Raji (cell line): ENCODE results near the gene KCNH2.

Source experiments
- POLR2A ChIP-seq: IDR thresholded peaks from 2 replicates; pipeline ENCODE4 v1.6.1; 2011; ENCODE audit warnings: low read depth, low read length, control low read depth; ENCODE audit not compliant: insufficient read depth

KCNH2 gene

DNA sequence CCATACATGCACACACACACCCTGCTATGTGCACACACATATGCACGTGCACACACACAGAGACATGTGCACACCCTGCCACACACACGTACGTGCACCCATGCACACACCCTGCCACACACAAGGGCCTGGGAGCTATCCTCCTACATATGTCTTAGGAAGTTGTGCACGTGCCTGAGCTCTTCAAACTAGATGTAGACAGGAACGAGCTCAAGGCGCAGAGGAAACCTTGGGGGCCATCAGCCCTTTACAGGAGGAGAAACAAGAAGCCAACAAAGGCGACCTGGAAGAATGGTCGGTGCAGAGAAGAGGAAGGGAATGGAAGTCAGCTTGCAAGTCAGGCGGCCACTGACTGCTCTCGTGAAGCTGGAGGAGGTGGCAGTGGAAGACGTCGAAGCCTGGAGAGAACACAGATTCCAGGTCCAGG lies 67.1 kb downstream of the KCNH2 start:
- TF ChIP-seq POLR2A: no peak

DNA sequence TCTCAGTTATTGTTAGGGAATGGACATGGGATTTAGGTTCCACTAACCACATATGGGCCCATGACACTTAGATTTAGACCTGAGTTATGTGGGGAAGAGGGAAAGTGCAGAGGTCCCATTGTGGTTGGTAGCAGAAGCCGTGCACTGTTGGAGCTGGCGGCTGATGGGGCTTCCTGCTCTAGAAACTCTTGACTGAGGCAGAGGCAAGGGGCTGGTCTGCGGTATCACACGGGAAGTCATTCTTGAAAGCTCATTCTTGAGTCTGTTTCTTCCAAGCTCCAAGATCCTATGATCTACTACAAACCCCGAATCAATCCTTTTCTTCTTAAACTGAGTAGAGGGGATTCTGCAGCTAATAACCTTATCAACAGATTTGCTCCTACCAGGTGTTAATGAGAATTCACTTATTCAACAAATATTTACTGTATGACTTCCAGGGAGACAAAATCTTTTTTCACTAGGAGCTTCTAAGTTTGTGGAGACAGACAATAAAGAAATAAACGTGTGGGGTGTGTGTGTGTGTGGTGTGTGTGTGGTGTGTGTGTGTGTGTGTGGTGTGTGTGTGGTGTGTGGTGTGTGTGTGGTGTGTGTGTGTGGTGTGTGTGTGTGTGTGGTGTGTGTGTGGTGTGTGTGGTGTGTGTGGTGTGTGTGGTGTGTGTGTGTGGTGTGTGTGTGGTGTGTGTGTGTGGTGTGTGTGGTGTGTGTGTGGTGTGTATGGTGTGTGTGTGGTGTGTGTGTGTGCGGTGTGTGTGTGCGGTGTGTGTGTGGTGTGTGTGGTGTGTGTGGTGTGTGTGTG lies 68.7 kb downstream of the KCNH2 start:
- TF ChIP-seq POLR2A: no peak

DNA sequence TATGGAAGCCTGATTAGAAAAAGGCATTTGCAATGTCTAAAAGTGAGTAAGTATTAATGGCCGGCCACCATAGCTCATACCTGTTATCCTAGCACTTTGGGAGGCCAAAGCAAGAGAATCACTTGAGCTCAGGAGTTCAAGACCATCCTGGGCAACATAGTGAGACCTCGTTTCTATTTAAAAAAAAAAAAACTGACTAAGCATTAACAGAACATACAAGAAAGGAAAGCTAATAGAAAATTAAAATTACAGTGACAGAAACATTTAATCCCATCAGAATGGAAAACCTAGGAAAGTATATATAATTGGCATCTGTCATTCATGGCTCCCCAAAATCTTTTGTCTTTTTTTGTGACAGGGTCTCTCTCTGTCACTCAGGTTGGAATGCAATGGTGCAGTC lies 69.9 kb downstream of the KCNH2 start:
- TF ChIP-seq POLR2A: no peak

DNA sequence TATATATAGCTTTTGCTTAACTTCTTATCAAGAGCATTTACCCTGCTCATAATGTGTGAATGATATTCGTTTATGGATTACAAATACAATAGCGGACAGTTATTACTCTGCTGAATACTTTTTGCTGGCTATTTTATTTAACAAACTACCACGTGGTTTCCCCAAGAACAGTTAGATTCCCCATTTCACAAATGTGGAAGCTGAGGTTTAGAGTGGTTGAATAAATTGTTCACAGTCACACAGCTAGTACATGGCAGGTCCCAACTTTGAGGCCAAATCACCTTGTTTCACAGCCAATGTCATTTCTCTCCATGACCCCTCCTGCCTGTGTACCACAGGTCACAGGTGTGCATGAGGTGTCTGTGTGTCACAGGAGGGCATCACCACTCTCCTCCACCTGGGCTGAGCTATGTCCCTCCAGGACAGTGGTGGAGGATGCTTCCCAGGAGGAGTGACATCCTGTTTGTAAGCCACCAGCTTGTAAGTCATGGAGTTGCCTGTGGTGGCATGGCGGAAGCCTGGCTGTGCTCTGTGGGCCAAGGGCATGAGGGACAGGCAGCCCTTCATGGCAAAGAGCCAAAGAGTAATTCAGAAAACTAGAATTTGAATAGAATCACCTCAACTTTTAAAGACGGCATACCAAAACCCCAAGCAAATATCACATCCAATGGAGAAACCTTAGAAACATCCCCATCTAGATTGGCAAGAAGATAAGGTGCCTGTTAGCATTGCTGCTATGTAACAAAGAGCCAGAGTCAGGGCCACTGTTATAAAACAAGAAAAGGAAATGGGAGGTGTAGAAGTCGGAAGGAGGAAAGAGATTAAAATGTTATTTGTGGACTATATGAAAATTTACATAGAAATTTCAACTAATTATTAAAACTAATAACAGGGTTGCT lies 73.9 kb downstream of the KCNH2 start:
- TF ChIP-seq POLR2A: no peak

DNA sequence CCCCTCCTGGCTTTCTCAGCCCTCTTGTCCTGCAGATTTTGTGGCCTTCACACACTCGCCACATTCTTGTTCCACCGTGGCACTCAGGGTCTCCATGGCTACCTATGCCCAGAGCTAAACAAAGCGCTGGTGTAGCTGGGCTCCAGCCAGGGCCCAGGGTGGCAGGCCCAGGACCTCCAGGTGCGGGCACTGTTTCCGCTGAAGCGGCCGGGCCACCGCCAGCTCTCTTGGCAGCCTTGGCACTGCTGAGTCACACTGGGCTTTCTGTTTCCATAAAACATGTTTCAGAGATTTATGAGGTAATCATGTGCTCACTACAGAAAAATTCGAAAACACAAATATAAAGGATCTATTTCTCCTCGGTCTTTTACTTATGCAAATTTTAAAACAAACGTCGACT lies 74.5 kb downstream of the KCNH2 start:
- TF ChIP-seq POLR2A: no peak

DNA sequence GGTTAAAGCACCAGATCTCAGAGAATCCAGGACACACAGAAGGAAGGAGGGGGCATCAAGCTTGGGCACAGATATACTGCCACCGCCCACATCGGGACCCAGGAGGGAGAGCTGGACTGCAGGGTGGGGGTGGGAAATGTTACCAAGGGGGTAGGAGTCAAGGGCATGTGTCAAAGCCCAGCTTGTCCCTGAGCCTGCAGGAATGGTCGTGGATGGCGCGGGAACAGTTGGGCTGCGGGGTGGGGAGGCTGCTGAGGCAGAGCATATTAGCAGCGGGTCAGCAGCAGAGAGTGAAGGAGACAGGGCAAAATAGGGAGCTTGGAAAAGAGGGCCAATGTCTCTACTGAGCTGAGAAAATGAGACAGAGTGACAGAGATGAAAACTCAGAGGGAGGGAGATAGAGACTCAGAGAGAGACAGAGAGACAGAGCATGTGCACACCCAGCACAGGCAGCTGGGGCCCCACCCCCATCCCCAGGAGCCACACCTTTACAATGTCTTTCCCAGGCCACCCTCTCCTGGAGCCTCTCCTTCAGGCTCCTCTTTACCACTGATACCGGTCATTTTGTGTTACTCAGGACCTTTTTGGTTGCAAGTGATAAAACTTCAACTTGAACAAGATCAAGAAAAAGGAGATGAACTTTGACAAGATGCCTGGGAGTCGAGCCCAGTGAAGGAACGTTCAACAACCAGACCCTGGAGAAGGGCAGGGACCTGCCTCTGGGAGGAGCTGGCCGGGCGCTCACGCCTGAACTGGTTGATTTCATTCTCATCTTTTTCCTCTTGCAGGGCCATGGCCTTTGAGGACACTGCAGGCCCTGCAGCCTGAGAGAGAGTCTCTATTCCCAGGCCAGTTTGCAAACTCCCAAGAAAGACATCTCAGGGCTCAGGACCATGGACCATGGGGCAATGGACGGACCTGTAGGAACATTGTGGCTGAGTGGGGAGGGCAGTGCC lies 75.8 kb downstream of the KCNH2 start:
- TF ChIP-seq POLR2A: no peak

DNA sequence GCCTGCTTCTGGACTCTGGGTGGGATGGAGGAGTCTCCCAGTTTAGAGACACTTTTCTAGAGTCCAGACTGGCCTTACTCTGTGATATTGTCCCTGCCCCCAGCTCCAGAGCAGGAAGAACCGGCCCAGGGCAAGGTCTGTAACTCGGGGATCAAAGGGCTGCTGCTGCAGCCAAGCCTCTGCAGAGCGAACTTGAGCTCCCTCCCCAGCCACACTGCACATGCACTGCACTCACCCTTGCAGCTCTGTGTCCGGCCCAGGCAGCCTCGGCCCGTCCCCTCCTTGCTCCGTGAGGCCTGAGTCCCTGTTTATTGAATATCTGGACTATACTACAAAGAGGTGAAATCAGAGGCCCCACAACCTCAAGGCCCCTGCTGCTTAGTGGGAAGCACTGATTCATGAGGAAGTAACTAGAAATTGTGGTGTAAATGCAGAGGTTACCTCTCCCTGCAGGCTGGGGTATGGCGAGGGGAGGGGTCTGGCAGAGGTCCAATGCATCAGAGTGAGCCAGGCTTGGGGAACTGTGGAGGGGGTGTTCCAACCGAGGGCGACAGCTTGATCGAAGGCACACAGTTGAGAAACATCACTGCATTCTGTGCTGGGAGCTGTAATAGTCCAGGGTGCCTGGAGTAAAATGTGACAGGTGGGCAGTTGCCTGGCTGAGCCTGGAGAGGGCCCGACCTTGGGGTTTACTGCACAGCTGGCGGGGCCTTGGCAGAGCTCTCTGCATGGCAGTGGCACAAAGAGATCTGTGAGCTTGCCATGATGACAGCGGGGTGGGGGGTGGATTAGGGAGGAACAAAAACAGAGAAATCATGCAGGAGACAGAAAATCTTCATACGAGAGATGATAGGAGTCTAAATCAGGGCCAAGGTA lies 76.7 kb downstream of the KCNH2 start:
- no peak for TF ChIP-seq POLR2A

DNA sequence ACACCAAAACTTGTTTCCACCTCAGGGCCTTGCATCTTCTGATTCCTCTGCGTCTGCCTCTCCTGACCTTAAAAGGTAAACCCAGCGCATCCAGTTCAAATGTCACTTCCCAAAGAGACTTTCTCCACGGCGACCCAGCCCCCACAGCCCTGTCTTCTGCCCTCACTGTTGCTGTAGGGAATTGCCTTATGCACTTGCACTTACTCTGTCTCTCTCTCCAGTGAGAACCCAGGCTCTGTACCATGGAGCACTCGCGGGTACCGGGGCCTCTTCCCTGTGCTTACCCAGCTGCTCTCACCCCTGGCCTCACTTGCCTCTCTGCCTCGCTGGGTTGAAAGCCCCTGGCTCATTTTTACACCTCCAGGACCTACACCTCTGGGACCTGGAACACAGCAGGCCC lies 77.4 kb downstream of the KCNH2 start:
- no peak for TF ChIP-seq POLR2A

DNA sequence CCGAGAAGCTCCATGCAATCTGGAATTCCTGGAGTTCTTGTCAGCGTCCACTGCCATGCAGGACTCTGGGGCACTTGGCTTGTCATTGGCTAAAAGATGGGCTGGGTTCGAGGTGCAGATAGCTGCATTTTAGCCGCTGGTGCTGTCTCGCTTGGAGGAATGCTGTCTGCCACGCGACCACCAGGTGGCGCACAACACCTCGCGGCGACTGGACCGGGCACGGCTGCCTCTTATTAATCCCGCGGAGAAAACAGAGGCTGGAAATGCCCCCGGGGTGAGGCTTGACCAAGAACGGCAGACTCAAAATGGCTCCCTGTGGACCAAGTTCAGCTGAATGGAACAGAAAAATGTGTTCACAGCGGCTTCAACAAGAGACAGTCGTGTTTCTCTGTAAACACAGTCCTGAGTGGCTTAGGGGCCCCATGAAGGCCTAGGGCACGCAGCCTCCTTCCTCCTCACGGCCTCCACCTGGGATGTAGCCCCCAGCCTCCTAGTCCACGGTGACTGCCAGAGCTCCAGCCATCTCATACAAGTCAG lies 79.6 kb downstream of the KCNH2 start:
- TF ChIP-seq POLR2A: 0 out of 2 replicates have a peak, but pooled peaks have one; percentile 34

DNA sequence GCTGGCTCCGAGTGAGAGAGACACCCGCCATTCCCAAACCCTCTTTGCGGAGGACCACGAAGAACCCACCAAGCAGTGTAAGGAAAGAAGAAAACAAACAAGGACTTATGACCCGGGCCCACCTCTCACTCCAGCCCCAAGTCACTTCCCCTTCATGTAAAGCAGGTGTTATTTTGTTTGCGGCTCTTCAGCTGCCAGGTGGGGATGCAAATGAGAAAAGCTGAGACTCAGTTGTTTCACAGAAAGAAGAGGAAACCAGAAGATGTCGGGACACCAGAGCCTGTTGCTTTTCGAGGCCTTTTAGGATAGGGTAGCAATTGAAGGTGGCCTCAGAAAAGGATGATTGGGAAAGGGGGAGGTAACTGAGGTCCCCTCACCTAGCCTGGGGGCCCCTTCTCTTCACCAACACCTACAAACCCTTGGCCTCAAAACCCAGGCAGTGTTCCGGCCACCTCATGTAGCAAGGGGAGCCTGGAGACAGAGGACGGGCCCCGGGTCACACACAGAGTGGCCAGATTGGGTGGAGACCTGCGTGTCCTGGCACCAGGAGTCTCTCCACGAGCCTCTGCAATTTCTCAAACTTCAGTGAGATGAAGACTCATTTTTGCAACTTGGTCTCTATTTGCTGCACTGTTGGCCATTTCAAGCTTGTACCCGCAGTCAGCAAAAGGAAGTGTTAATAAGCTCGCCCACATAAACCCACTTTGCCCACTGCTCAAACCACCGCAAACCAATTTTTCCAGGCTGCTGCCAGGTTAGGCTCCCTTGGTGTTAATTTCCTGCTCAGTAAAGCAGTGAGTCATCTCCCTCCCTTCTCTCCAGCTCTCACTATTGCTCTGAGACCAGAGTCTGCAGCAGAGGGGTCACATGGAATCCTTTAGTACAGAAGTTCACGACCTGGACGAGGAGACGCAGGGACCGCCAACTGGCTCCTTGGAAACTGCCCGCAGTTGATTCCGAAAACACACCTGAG lies 80.3 kb downstream of the KCNH2 start:
- peak; percentile 64 for TF ChIP-seq POLR2A

DNA sequence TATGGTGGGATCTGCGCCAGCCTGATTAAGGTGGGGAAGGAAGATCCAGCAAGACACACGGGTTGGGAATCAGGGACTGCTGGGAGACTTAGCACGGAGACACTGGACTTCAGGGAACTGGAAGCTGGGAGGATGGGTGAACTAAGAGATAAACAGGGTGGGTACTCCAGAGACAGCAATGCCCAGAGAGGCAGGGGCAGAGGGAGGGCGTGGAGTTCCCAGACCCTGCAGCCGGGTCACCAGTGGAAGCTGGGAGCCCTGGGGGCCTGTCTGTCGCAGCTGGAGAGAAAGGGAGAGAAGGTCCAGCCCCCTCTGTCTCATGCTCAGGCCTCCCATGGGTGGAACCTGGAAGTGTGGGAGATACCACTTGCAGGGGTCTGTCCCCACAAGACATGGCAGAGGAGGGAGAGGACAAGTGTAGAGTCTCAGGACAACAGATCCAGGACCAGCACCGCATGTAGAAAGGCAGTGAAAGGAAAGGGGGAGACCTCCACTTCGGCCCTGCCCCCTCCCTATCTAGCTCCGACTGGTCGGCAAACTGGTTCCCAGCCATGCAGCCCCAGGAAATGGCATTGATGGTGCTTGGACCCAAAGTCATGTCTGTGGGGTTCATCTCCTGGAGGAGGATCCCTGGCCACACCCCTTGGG lies 81.4 kb downstream of the KCNH2 start:
- TF ChIP-seq POLR2A: no peak

DNA sequence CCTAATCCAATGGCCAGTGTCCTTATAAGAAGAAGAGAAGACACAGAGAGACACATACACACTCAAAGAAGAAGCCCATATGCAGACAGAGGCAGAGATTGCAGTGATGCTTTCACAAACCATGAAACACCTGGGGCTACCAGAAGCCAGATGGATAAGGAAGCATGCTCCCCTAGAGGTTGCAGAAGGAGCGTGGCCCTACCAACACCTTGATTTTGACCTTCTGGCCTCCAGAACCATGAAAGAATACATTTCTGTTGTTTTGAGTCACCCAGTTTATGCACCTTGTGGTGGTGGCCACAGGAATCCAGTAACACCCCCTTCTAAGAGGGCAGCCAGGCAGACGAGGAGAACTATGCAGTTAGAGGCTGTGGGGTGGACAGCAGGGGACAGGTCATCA lies 82.3 kb downstream of the KCNH2 start:
- TF ChIP-seq POLR2A: no peak
